GM12878 (cell line): ENCODE measurements around the gene GRIP2. TPM values are rescaled to one million over a fixed set of nuclear protein-coding genes. Genes with fewer than 3 reads are reported as not detected.

Source experiments
- ATAC-seq: fragments of 200-7000 bp; cut with Tn5 transposase; 3 replicates; pipeline ENCODE4 v1.9.1; 2020; ENCODE audit warnings: mild to moderate bottlenecking, moderate library complexity
- BruUV-seq: library from RNA; stranded (reverse); fragments of 400-500 nt; replicated peaks from 2 replicates; lab custom pipeline; 2021; lab: Mats Ljungman, UMichigan
- CTCF ChIA-PET: fragments of 300-600 bp; sonication (Branson Sonifier 250); formaldehyde crosslinking; extraction: SDS; loops from one replicate; lab custom pipeline; 2021; ENCODE audit warnings: inconsistent platforms; lab: Yijun Ruan, JAX
- POLR2A ChIA-PET: fragments of 350-600 bp; formaldehyde crosslinking; extraction: SDS; loops from one replicate; lab custom pipeline; 2021; ENCODE audit warnings: inconsistent platforms; lab: Charles Lee
- RAD21 ChIA-PET: fragments of 300-600 bp; sonication (Branson Sonifier 250); formaldehyde crosslinking; loops from one replicate; lab custom pipeline; 2023; ENCODE audit warnings: antibody characterized with exemption; ENCODE audit not compliant: unreplicated experiment; lab: Charles Lee
- SMC1A ChIA-PET: fragments of 300-600 bp; sonication (Branson Sonifier 250); formaldehyde crosslinking; loops from one replicate; lab custom pipeline; 2023; ENCODE audit not compliant: unreplicated experiment, uncharacterized antibody; lab: Charles Lee
- DNase-seq: peaks from one replicate; pipeline ENCODE4 v3.0.0-alpha.2; 2011; ENCODE audit warnings: low read depth, low spot score
- FAIRE-seq: peaks from 3 replicates; lab custom pipeline; 2011; peaks lifted over from hg19 to GRCh38; lab: Jason Lieb, UNC
- H2AFZ ChIP-seq: 2 replicates; pipeline ENCODE4 v1.6.0; 2011; ENCODE audit warnings: low read depth, low read length, control low read depth; ENCODE audit not compliant: control insufficient read depth
- H3K27ac ChIP-seq: 2 replicates; pipeline ENCODE4 v1.5.1; 2011; ENCODE audit warnings: control low read depth; ENCODE audit not compliant: control insufficient read depth, insufficient read depth
- H3K27me3 ChIP-seq, 2 experiments: replicated peaks in 1 of 2; 2 replicates each; pipeline versions ENCODE4 v1.6.0 to v1.6.1; 2011; ENCODE audit warnings: low read length in 1 of 2; ENCODE audit not compliant: control insufficient read depth in 2 of 2, insufficient read depth in 2 of 2
- H3K36me3 ChIP-seq, 2 experiments: 2 replicates each; pipeline ENCODE4 v1.5.1; 2011; ENCODE audit warnings: low read length in 1 of 2; ENCODE audit not compliant: control insufficient read depth in 2 of 2, insufficient read depth in 2 of 2
- H3K4me1 ChIP-seq: 2 replicates; pipeline ENCODE4 v1.6.1; 2011; ENCODE audit warnings: mild to moderate bottlenecking, low read length, moderate library complexity, mixed read lengths; ENCODE audit not compliant: control insufficient read depth, insufficient read depth
- H3K4me2 ChIP-seq: 2 replicates; pipeline ENCODE4 v1.6.0; 2011; ENCODE audit warnings: control low read depth; ENCODE audit not compliant: control insufficient read depth, insufficient read depth
- H3K4me3 ChIP-seq: fragments of 200-600 bp; sonication (generic); 2 replicates; pipeline ENCODE4 v1.5.1; 2016
- H3K79me2 ChIP-seq: 2 replicates; pipeline ENCODE4 v1.6.0; 2011; ENCODE audit warnings: low read length; ENCODE audit not compliant: control insufficient read depth, insufficient read depth
- H3K9ac ChIP-seq: 2 replicates; pipeline ENCODE4 v1.8.0; 2011; ENCODE audit warnings: low read length, control low read depth, mixed read lengths; ENCODE audit not compliant: control insufficient read depth, insufficient read depth
- H3K9me3 ChIP-seq: replicated peaks from 3 replicates; pipeline ENCODE4 v1.5.1; 2011; ENCODE audit warnings: mild to moderate bottlenecking, low read length; ENCODE audit not compliant: control insufficient read depth, insufficient read depth
- H4K20me1 ChIP-seq: 2 replicates; pipeline ENCODE4 v1.6.0; 2011; ENCODE audit not compliant: control insufficient read depth, insufficient read depth
- CHD2 ChIP-seq: IDR thresholded peaks from 2 replicates; pipeline ENCODE4 v1.6.1; 2011; ENCODE audit warnings: low read depth, low read length, improper control_type of control experiment, borderline replicate concordance
- ESRRA ChIP-seq: IDR thresholded peaks from 2 replicates; pipeline ENCODE4 v1.6.1; 2012; ENCODE audit warnings: mild to moderate bottlenecking, low read length, improper control_type of control experiment
- IRF4 ChIP-seq: IDR thresholded peaks from 2 replicates; pipeline ENCODE4 v1.6.1; 2011; ENCODE audit warnings: low read depth, low read length
- SMARCA5 ChIP-seq: fragments of 450-650 bp; IDR thresholded peaks from 2 replicates; pipeline ENCODE4 v1.6.1; 2017; ENCODE audit warnings: mild to moderate bottlenecking
- ZSCAN29 ChIP-seq: fragments of 450-650 bp; IDR thresholded peaks from 2 replicates; pipeline ENCODE4 v1.6.1; 2017; ENCODE audit warnings: mild to moderate bottlenecking, moderate library complexity
- WGBS: methylation state at CpG from one replicate; pipeline ENCODE4 v1.1.6; 2016; ENCODE audit warnings: low lambda C conversion rate; ENCODE audit not compliant: insufficient replicate concordance, insufficient coverage; ENCODE audit errors: missing lambda C conversion rate; 5-methylcytosine and 5-hydroxymethylcytosine counted together
- in situ Hi-C: fragments of 300-500 bp; cut with MboI; formaldehyde crosslinking; loops from 9 replicates; pipeline ENCODE4 v1.14.3; 2018; ENCODE audit warnings: mixed read lengths
- intact Hi-C: fragments of 100-400 bp; cut with micrococcal nuclease; formaldehyde crosslinking; loops from one replicate; pipeline ENCODE4 v1.14.2; 2022; ENCODE audit not compliant: unreplicated experiment
- polyA plus RNA-seq, 11 experiments: library from polyadenylated mRNA; depleted of rRNA in 4 of 11; unstranded in 6 of 11; stranded (reverse) in 5 of 11; fragments of >200 nt; fragmentation: Nextera tagmentation in 4 of 11; fragmentation: Illumina TruSeq in 1 of 11; extraction: Ambion mirVana in 4 of 11; extraction: Trizol in 1 of 11; gene quantifications; 1 replicate in 1 of 11; 2 replicates in 10 of 11; pipeline versions ENCODE4 v1.2.1 to v1.2.3, GENCODE V29; 2011 to 2016; ENCODE audit warnings: inconsistent platforms in 2 of 11, missing spikeins in 2 of 11, low read depth in 1 of 11
- total RNA-seq, 4 experiments: library from RNA; depleted of rRNA in 3 of 4; stranded (reverse); fragments of >200 nt in 3 of 4; fragmentation: Illumina TruSeq in 1 of 4; extraction: Trizol in 1 of 4; gene quantifications; 2 replicates each; pipeline versions ENCODE4 v1.2.1 to v1.2.3, GENCODE V29; 2013 to 2021
- TF ChIP-seq, protein P1 (sequence below): fragments of 450-650 bp; IDR thresholded peaks from 2 replicates; pipeline ENCODE4 v1.6.1; 2017; ENCODE audit warnings: mild to moderate bottlenecking
- TF ChIP-seq, protein P2 (sequence below): fragments of 450-650 bp; IDR thresholded peaks from 2 replicates; pipeline ENCODE4 v1.6.1; 2017; ENCODE audit warnings: low read depth, mild to moderate bottlenecking, moderate library complexity
- TF ChIP-seq, protein P3 (sequence below): IDR thresholded peaks from 2 replicates; pipeline ENCODE4 v1.6.1; 2011; ENCODE audit warnings: low read depth, low read length, improper control_type of control experiment, borderline replicate concordance
- TF ChIP-seq, protein P4 (sequence below): fragments of 450-650 bp; IDR thresholded peaks from 2 replicates; pipeline ENCODE4 v1.6.1; 2017; ENCODE audit warnings: mild to moderate bottlenecking, moderate library complexity

GRIP2 gene
- total and polyA plus RNA-seq, 10 of the 15 experiments (the other 5 are each of a cell fraction or from before 2014, with no cell fraction given) = not detected

DNA sequence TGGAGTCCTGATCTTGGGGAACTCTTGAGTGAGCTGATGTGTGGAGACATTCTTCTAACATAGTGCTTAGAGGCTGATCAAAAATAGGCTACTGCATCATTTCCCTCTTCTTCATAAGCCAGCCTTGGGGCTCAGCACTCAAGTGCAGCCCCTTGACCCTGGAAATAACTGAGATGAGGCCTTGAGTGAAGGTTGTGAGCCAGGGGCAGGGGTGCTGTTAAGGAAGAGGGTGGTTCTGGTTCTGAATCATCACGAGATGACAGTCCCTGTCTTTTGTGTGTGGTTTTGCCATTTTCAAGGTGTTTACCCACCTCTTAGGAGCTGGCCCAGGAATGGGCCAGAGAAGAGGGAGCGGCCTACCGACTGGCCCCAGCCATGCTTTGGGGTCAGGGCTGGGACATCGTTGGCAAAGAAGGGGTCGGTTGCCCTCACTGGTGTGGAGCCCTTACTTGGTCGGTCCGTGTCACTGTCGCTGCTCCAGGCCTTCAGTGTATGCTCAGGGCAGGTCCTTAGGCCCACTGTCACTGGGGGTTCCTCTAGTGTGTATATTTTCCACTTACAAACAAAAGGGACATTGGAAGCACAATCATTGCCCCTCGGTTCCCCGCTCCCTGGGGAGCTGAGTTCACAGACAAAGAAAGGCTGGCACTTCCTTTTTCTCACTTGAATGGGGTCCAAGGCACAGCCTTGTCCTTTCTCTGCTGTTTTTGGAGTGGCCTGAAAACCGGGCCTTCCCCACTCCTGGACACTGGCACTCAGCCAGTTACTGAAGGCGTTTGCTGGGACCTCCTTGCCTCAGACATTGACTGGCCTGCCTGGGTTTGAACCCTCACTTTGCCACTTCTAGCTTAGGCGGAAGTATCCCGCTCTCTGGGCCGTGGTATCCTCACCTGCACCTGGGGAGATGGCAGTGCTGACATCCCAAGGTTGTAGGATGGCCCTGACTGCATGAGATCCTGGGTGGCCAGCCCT, 91.1 kb downstream of the GRIP2 start:
- POLR2A ChIA-PET = no interaction called here

More for the DNA sequence above, 91.1 kb downstream of the GRIP2 start:
- intact Hi-C loops = no loop called here
- ChIA-PET SMC1A (no interaction called here), RAD21 (no interaction called here), CTCF (interaction anchor here (1.3 to 2.0 kb wide), 2 partner anchors 12 to 553 kb away, joined by 3 to 5 read pairs; no protein-coding TSS in a partner anchor)
- DNase-seq (no peak), FAIRE-seq (no peak), ATAC-seq (no peak)
- no peaks in the 10 kb centered on the region for H4K20me1 ChIP-seq
- in situ Hi-C loops = no loop called here
- no peaks in the 10 kb centered on the region for H3K27me3 ChIP-seq
- WGBS = 88% methylated on average over 15 of the region's 15 CpGs
- no peak overlapping the region for H3K9ac ChIP-seq
- BruUV-seq = no TSS peak
- no peak overlapping the region for H3K27ac ChIP-seq
- no peak overlapping the region for H3K4me3 ChIP-seq
- H3K4me2 ChIP-seq = no peak overlapping the region
- TF ChIP-seq, protein P1, sequence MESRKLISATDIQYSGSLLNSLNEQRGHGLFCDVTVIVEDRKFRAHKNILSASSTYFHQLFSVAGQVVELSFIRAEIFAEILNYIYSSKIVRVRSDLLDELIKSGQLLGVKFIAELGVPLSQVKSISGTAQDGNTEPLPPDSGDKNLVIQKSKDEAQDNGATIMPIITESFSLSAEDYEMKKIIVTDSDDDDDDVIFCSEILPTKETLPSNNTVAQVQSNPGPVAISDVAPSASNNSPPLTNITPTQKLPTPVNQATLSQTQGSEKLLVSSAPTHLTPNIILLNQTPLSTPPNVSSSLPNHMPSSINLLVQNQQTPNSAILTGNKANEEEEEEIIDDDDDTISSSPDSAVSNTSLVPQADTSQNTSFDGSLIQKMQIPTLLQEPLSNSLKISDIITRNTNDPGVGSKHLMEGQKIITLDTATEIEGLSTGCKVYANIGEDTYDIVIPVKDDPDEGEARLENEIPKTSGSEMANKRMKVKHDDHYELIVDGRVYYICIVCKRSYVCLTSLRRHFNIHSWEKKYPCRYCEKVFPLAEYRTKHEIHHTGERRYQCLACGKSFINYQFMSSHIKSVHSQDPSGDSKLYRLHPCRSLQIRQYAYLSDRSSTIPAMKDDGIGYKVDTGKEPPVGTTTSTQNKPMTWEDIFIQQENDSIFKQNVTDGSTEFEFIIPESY = no peak
- TF ChIP-seq, protein P2, sequence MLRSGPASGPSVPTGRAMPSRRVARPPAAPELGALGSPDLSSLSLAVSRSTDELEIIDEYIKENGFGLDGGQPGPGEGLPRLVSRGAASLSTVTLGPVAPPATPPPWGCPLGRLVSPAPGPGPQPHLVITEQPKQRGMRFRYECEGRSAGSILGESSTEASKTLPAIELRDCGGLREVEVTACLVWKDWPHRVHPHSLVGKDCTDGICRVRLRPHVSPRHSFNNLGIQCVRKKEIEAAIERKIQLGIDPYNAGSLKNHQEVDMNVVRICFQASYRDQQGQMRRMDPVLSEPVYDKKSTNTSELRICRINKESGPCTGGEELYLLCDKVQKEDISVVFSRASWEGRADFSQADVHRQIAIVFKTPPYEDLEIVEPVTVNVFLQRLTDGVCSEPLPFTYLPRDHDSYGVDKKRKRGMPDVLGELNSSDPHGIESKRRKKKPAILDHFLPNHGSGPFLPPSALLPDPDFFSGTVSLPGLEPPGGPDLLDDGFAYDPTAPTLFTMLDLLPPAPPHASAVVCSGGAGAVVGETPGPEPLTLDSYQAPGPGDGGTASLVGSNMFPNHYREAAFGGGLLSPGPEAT = no peak
- TF ChIP-seq SMARCA5 = no peak
- no peak for TF ChIP-seq ESRRA
- TF ChIP-seq IRF4 = no peak
- TF ChIP-seq, protein P3, sequence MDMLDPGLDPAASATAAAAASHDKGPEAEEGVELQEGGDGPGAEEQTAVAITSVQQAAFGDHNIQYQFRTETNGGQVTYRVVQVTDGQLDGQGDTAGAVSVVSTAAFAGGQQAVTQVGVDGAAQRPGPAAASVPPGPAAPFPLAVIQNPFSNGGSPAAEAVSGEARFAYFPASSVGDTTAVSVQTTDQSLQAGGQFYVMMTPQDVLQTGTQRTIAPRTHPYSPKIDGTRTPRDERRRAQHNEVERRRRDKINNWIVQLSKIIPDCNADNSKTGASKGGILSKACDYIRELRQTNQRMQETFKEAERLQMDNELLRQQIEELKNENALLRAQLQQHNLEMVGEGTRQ = no peak
- no peak for TF ChIP-seq ZSCAN29
- no peak for TF ChIP-seq CHD2
- TF ChIP-seq, protein P4, sequence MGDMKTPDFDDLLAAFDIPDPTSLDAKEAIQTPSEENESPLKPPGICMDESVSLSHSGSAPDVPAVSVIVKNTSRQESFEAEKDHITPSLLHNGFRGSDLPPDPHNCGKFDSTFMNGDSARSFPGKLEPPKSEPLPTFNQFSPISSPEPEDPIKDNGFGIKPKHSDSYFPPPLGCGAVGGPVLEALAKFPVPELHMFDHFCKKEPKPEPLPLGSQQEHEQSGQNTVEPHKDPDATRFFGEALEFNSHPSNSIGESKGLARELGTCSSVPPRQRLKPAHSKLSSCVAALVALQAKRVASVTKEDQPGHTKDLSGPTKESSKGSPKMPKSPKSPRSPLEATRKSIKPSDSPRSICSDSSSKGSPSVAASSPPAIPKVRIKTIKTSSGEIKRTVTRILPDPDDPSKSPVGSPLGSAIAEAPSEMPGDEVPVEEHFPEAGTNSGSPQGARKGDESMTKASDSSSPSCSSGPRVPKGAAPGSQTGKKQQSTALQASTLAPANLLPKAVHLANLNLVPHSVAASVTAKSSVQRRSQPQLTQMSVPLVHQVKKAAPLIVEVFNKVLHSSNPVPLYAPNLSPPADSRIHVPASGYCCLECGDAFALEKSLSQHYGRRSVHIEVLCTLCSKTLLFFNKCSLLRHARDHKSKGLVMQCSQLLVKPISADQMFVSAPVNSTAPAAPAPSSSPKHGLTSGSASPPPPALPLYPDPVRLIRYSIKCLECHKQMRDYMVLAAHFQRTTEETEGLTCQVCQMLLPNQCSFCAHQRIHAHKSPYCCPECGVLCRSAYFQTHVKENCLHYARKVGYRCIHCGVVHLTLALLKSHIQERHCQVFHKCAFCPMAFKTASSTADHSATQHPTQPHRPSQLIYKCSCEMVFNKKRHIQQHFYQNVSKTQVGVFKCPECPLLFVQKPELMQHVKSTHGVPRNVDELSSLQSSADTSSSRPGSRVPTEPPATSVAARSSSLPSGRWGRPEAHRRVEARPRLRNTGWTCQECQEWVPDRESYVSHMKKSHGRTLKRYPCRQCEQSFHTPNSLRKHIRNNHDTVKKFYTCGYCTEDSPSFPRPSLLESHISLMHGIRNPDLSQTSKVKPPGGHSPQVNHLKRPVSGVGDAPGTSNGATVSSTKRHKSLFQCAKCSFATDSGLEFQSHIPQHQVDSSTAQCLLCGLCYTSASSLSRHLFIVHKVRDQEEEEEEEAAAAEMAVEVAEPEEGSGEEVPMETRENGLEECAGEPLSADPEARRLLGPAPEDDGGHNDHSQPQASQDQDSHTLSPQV = no peak
- H3K36me3 ChIP-seq = peaks cover 26 to 33% of the 10 kb centered on the region in 2 experiments
- H3K79me2 ChIP-seq = no peaks in the 10 kb centered on the region
- H3K9me3 ChIP-seq = no peaks in the 10 kb centered on the region
- no peaks in the 10 kb centered on the region for H3K4me1 ChIP-seq
- H2AFZ ChIP-seq = no peak overlapping the region
